H7 (cell line): ENCODE data around the gene BNIPL. TPM values are rescaled to one million over a fixed set of nuclear protein-coding genes. Genes with fewer than 3 reads are reported as not detected.

Source experiments
- total RNA-seq: library from RNA; depleted of rRNA; stranded (reverse); fragments of >200 nt; shearing (Covaris generic); gene quantifications from 2 replicates; pipeline ENCODE4 v1.2.3, GENCODE V29; 2014; rRNA removed

The BNIPL gene
- total RNA-seq, 1 experiment from 2014 or later = 0.48 TPM

Other genes with a start within 250 kb of the BNIPL start
- gene CTSK, start 228.3 kb upstream of the BNIPL start, total RNA-seq = 170 and 277 TPM in 2 replicates
- gene ARNT, start 160.0 kb upstream of the BNIPL start, total RNA-seq = 38.6 and 53.4 TPM in 2 replicates
- gene CTXND2, start 149.4 kb upstream of the BNIPL start, total RNA-seq = not detected in 2 replicates
- 67.9 and 74.9 TPM in 2 replicates for gene SETDB1, start 110.2 kb upstream of the BNIPL start, total RNA-seq
- gene CERS2, start 61.8 kb upstream of the BNIPL start, total RNA-seq = 248 and 297 TPM in 2 replicates
- gene ANXA9, start 54.3 kb upstream of the BNIPL start, total RNA-seq = 0.62 and 1.6 TPM in 2 replicates
- gene MINDY1, start 29.7 kb upstream of the BNIPL start, total RNA-seq = 12.6 and 18.4 TPM in 2 replicates
- 33.5 and 36.3 TPM in 2 replicates for gene PRUNE1, start 28.1 kb upstream of the BNIPL start, total RNA-seq
- 4.7 and 5.9 TPM in 2 replicates for gene C1orf56, start 11.2 kb downstream of the BNIPL start, total RNA-seq
- gene CDC42SE1, start 23.0 kb downstream of the BNIPL start, total RNA-seq = 72.1 and 78.6 TPM in 2 replicates
- gene MLLT11, start 23.8 kb downstream of the BNIPL start, total RNA-seq = 37.2 and 45.9 TPM in 2 replicates
- gene GABPB2, start 34.2 kb downstream of the BNIPL start, total RNA-seq = 4.0 and 5.8 TPM in 2 replicates
- gene SEMA6C, start 110.0 kb downstream of the BNIPL start, total RNA-seq = 6.1 and 8.0 TPM in 2 replicates
- 0.14 and 0.15 TPM in 2 replicates for gene TNFAIP8L2, start 120.1 kb downstream of the BNIPL start, total RNA-seq
- 20.0 and 22.5 TPM in 2 replicates for gene LYSMD1, start 129.3 kb downstream of the BNIPL start, total RNA-seq
- gene SCNM1, start 129.6 kb downstream of the BNIPL start, total RNA-seq = 76.1 and 78.8 TPM in 2 replicates
- gene TMOD4, start 139.4 kb downstream of the BNIPL start, total RNA-seq = 0.80 TPM in 1 of 2 replicates, not detected in the other
- gene VPS72, start 153.6 kb downstream of the BNIPL start, total RNA-seq = 167 and 180 TPM in 2 replicates
- 79.7 and 86.6 TPM in 2 replicates for gene PIP5K1A, start 162.0 kb downstream of the BNIPL start, total RNA-seq
- 373 and 381 TPM in 2 replicates for gene PSMD4, start 218.1 kb downstream of the BNIPL start, total RNA-seq
- gene ZNF687, start 245.7 kb downstream of the BNIPL start, total RNA-seq = 81.3 and 103 TPM in 2 replicates